ENCODE data around the gene FREY1.

- TF ChIP-seq, protein P1, sequence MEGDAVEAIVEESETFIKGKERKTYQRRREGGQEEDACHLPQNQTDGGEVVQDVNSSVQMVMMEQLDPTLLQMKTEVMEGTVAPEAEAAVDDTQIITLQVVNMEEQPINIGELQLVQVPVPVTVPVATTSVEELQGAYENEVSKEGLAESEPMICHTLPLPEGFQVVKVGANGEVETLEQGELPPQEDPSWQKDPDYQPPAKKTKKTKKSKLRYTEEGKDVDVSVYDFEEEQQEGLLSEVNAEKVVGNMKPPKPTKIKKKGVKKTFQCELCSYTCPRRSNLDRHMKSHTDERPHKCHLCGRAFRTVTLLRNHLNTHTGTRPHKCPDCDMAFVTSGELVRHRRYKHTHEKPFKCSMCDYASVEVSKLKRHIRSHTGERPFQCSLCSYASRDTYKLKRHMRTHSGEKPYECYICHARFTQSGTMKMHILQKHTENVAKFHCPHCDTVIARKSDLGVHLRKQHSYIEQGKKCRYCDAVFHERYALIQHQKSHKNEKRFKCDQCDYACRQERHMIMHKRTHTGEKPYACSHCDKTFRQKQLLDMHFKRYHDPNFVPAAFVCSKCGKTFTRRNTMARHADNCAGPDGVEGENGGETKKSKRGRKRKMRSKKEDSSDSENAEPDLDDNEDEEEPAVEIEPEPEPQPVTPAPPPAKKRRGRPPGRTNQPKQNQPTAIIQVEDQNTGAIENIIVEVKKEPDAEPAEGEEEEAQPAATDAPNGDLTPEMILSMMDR (IDR thresholded peaks at IDR 0.05; ENCODE audit: low read depth, low read length, poor library complexity, severe bottlenecking) = no peak
- no peak for TF ChIP-seq EZH2phosphoT487 (IDR thresholded peaks at IDR 0.05; ENCODE audit: borderline replicate concordance, low read length)
Measured at GRCh38 chr11:45921561-45922424, 14.7 kb upstream of the FREY1 start.

Measured in DOHH2 (cell line).